GM12873 (cell line): ENCODE data around the gene CLCN1.

Source experiments
- CTCF ChIP-seq: IDR thresholded peaks from 2 replicates; pipeline ENCODE4 v1.5.1; 2012; ENCODE audit warnings: low read depth, mild to moderate bottlenecking, moderate library complexity, low read length, control low read depth; ENCODE audit not compliant: insufficient read depth; ENCODE audit errors: missing control alignments

Gene CLCN1

DNA sequence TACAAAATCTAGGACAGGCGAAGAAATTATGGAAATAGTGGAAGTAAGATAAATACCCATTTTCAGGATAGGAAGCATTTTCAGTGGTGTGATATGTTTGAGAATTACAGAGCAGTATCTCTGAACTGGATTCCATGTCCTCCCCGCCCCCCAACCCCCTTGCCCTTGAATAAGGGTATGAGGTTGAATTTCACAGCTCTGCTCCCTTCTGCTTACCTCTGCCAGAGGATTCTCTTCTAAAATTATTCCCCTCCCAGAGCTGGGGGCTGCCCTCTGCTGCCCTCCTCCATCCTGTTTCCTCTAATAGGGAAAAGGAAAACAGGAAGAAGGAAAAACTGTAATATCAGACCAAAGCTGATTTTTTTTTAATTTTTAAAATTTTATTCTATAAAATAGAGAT, 7.3 kb upstream of the CLCN1 start:
- TF ChIP-seq CTCF, result no peak

- TF ChIP-seq CTCF, result no peak
Measured at GRCh38 chr7:143314127-143314526, 1.8 kb upstream of the CLCN1 start.

GRCh38 chr7:143316492-143316891, 581 bp downstream of the CLCN1 start:
- TF ChIP-seq CTCF, result no peak

DNA sequence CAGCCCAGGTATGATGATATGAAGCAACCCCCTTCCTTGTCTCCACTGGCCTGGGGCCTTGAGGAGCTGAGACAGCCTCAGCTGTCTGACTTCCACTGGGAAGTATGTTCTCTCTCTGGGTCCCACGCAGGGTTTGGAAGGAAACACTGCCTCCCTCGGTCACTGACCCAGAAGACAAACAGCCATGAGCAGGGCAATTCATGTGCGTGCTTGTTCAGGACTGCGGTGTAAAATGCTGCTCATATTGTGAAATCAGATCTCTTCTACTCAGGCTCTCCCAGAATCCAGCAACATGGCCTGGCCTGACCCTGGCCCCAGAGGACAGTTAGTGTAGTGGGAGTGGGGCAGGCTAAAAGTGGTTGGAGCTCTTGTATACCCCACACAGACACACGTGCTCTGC, 2.8 kb downstream of the CLCN1 start:
- TF ChIP-seq CTCF, result no peak

- TF ChIP-seq CTCF, result no peak
Measured at GRCh38 chr7:143320620-143321019, 4.7 kb downstream of the CLCN1 start.

DNA sequence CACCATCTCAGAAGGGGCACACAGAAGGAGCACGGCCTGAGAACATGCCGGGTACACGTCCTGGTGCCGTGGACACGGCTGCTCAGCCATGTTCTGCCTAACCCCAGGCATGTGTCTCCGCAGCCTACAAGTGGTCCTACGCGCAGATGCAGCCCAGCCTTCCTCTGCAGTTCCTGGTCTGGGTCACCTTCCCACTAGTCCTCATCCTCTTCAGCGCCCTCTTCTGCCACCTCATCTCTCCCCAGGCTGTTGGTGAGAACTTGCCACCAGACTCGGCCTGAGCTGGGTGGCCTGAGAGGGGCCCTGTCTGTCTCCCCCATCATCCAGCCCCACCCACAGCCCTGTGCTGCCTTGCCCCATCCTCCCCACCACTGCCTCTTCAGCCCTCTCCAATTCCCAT, 5.3 kb downstream of the CLCN1 start:
- TF ChIP-seq CTCF, result no peak

DNA sequence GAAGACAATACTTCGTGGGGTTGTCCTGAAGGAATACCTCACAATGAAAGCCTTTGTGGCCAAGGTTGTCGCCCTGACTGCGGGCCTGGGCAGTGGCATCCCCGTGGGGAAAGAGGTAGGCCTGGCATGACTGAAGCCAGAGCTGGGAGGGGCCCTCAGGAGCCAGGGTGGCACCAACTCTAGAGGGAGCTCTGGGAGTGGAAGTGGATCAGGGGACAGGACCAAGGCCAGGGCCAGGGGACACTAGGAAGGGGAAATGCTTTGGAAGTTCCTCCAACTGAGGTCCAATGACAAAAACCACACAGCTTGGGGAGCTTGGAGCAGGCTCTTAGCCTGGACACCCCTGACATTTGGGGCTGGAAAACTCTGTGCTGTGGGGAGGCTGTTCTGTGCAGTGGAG, 5.8 kb downstream of the CLCN1 start:
- TF ChIP-seq CTCF, result no peak
